ENCODE results near the gene DENND6A.
"Not testable (repeated sequence)": the region's sequence is repeated elsewhere in the genome, so short reads cannot be mapped to it uniquely, and the experiment has no call there.

The DENND6A gene

DNA sequence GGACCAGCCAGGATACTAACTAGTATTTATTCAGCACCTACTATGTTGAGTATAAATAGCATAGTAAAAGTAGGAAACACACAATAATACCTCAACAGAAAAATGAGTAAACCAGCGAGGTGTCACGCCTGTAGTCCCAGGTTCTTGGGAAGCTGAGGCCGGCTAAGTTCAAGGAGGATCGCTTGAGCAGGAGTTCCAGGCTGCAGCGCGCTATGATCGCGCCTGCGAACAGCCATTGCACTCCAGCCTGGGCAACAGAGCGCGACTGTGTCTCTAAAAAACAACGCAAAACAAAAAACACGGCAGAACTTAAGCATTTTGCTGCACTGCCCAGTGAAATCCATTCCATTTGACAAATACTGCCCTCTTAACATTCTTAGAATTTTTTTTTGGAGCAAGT, 1.3 kb upstream of the DENND6A start:
- DNase-seq (ENCODE audit: low spot score) = no peak

DNA sequence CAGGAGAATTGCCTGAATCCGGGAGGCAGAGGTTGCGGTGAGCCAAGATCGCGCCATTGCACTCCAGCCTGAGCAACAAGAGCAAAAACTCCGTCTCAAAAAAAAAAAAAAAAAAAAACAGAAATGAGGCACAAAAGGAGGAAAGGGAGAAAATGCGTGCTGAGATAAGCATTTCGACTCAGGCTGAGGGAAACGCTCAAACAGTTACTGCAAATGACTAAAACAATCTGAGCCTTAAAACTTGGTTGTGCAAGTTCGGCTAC, 813 bp downstream of the DENND6A start:
- not testable (repeated sequence) for DNase-seq (ENCODE audit: low spot score)

DNA sequence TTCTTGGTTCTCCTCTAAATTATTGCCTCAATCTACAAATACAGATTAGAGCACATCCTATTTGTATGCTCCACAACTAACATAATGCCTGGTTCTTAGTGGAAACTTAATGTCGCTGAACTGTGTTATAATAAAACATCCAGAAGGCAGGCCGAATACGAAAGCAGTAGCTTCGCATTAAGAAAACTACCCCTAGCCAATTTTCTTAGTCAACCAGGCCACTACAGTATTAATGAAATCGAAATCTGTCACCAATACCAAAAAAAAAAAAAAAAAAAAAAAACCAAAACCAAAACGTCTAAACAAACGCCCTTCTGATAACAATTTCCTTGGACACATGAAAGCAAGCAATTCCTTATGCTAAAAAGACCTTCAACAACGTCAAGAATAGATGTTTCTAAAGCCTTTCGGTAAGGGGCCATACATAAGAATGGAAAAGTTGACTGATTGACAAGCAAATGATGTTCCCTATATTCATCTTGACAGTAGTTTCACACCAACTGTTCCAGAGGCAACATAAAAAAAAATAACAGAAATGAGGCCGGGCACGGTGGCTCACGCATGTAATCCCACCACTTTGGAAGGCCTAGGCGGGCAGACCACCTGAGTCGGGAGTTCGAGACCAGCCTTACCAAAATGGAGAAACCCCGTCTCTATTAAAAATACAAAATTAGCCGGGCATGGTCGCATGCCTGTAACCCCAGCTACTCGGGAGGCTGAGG, 1.3 kb downstream of the DENND6A start:
- no peak for DNase-seq (ENCODE audit: low spot score)

DNA sequence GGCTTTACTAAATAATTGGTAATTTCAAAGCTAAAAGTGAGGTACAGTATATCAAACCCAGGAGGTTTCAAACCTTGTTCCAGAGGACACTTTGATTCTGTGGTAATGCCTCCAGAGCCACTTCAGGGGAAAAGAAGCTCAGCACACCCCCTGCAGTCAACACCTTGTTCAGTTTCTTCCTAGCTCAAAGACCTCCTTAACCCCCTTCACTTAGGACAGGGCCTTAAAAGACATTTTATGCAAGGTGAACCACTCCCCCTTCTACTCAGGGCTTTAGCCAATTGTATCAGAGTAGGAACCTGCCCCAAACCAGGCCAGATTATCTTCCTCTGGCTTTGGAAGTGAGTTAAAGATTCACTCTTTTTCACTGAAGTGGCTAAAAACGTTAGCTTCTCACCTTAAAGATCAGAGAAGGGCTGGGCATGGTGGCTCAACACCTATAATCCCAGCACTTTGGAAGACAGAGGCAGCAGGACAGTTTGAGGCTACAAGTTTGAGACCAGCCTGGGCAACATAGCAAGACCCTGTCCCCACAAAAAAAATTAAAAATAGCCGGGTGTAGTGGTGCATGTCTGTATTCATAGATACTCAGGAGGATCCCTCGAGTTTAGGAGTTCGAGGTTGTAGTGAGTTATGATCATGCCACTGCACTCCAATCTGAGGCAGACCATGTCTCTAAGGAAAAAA, 3.4 kb downstream of the DENND6A start:
- DNase-seq (ENCODE audit: low spot score) = no peak

DNA sequence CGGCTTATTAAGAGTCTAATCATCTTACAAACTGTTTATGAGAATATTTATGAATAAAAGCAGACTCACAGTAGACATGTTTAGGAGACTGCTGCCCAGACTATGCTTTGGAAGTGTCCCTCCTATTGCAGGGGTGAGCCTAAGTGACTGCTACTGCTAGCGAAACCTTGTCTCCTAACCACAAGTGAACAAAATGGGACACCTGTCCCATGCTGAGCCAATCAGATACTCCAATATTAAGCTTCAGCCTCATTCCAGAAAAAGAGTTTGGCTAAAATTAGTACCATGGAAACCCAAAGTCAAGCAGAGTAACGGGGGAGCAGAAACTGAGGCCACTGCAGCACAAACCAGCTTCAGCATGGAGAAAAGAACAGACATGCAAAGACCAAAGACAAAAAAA, 4.6 kb downstream of the DENND6A start:
- DNase-seq (ENCODE audit: low spot score) = no peak

DNA sequence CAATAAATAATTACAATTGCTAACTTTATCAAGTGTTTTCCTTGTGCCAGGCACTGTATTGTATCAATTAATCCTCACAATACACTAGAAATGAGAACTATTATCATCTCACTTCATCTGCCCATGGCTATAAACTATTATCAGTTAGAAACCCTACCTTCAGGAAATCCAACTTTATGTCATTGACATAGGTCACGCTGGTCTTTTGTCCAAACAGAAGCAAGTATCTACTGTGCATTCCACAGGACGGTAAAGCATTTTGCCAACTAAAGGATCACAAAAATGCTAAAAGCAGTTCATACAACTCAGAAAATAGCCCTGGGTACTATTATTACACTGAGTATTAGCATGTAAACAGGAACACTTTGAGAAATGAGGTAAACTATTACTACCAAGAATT, 9.6 kb downstream of the DENND6A start:
- DNase-seq (ENCODE audit: low spot score) = no peak

DNA sequence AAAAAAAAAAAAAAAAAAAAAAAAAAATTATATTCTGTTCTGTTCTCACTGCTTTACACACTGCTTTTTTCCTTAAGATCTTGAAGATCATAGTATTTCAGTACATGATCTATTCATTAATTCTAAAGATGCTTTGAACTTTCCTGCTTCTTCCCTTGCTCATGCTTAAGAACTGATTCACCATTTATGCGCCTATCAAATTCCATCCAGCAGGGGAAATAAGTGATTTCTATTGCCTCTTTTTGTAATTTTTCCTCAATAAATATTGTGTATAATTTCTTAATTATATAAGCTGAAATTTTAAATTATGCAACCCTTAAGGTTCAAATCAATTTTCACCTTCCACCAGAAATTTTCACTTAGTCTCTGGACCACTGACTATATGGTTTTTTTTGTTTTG, 10.6 kb downstream of the DENND6A start:
- no peak for DNase-seq (ENCODE audit: low spot score)

DNA sequence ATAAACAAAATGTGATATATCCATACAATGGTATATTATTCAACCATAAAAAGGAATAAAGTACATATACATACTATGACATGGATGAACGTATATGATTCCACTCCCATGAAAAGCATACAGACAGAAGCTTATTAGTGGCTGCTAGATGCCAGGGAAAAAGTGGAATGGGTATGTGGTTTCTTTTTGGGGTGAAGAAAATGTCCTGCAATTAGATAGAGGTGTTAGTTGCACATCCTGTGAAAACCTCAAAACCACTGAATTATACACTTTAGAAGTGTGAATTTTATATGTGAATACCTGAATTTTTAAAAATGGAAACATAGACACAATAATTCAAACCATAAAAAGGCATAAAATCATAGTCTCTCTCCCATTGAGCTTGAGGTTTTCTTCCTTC, 11.2 kb downstream of the DENND6A start:
- DNase-seq (ENCODE audit: low spot score) = no peak

DNA sequence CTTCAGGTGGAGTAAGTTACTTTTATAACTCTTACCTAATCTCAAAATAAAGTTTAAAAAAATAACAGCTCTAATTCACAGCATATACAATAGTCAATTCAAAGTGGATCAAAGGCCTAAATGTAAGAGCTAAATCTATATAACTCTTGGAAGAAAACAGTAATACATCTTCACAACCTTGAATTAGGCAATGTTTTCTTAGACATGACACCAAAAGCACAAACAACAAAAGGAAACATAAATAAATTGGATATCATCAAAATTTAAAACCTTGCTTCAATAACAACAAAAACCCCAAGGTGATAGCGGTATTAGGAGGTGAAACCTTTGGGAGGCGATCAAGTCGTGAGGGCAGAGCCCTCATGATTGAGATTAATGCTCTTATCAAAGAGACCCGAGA, 12.8 kb downstream of the DENND6A start:
- no peak for DNase-seq (ENCODE audit: low spot score)

DNA sequence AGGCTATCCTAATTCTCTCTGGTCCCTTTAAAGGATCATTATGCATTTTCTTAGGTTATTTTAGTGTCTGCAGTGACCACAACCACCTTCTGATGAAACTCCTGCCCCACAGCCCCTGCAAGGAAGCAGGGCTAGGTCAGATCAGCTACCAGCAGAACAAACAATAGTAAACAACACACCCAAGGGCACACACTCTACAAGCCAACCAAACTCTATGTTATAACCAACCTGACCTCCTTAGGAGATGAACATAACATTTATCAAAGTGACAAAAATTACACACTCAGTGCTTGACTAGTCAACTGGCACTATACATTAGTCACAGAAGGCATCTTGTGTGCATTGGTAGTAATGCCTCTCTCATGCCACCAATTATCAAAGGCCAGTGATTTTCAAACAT, 17.3 kb downstream of the DENND6A start:
- no peak for DNase-seq (ENCODE audit: low spot score)

DNA sequence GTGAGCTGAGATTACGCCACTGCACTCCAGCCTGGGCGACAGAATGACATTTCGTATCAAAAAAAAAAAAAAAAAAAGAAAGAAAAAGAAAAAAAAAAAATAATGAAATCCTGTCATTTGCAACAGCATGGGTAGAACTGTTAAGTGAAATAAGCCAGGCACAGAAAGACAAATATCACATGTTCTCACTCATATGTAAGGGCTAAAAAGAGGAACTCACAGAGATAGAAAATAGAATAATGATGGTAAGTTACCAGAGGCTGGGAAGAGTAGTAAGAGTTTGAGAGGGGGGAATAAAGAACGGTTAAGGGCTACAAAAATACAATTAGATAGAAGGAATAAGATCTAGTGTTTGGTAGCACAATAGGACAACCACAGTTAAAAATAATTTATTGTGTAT, 19.7 kb downstream of the DENND6A start:
- no peak for DNase-seq (ENCODE audit: low spot score)

DNA sequence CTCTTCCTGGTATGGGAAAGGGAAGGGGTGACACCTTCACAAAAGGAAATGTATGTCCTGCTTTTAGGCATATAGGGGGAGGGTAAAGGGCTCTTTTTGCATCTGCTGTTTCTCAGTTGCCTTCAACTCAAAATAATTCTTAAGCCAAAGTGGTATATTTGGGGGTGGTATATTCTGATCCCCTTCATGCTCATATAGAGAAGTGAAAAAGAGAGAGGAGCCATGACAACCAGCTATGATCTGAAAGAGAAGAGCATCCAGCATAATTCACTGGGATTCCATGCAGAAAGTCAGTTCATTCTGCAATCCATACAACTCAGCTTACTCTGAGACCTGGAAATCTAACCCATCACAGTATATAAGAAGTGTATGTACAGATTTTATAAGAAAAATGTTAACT, 22.3 kb downstream of the DENND6A start:
- DNase-seq (ENCODE audit: low spot score) = no peak

DNA sequence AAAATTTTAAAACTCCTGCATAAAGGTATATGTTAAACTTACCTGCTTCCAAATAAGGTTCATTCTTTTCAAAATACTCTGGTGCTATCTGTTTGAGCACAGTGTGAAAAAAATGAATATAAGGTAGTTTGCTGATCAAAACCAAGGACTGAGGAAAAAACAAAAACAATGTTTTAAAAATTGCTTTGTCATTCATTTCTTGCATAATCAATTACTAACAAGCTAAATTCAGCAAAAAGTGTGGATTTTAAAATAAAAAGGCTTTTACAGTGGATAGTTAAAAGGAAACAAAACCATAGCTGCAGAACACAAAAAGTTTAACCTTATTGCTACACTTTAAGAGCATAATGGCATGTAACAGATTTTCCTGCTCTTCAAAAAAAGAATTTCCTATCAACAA, 31.5 kb downstream of the DENND6A start:
- DNase-seq (ENCODE audit: low spot score) = no peak

DNA sequence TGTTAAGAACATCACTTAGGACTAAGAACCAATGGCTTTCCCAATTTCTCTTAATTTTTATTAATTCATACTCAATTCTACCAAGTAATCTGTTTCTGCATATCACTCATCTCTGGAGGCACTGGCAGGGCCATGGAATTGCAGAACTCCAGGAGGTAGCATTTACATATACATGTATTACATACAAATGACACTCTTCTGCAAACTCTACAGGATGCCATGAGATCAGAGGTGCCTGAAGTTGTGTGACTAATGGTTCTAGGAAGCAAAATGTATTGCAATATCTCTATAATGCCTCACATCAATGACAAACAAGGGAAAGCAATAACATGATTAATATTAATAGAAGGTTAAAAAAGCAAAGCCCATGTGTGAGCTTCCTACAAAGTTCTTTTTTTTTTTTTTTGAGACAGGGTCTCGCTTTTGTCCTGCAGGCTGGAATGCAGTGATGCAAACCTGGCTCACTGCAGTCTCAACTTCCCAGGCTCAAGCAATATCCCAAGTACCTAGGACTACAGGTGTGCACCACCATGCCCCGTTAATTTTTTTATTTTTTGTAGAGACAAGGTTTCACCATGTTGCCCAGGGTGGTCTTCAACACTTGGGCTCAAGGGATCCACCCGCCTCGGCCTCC, 33.0 kb downstream of the DENND6A start:
- DNase-seq (ENCODE audit: low spot score) = no peak

DNA sequence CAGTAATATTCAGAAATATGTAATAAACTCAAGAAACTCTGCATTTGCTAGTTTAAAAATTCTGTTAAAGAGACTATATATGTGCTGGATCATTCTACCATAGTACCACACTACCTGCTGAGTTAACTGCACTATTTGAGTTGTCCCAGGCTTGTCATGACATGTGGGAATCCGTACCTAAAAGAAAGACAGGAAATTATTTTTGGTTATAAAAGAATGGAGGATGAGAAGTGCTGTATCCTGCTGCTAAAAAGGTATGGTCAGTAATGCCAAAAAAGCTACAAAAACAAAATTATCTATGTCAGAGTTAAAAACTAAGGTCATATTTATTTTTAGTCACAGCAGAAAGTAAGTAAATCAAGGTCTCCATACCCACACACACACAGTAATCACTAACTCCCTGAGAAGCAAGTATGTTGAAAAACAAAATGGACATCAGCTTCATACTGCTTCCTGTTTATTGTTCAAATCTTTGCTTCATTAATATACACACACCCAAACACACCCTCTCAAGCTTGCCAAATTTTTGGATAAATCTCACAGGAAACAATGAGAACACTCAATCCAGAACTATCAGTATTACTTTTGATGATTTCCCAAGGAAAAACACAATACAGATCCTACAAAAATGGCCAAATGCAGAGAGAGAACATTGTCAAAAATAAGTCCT, 33.7 kb downstream of the DENND6A start:
- no peak for DNase-seq (ENCODE audit: low spot score)

DNA sequence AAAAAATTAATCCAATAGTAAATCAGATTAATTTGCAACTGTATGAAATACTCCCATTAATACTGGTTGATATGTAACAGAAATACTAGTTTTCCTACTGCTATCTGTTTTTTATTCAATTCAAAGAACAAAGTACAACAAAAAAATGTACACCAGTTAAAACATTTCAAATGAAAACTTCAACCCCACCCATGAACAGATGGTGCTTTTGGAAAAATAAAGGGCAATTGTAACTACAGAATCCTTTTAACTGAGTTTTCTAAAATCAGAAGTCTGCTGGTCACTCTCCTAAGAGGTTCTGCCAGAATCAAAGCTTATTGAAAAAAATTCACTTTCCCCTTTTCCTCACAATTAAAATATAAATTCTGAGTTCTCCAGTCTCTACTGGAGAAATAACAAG, 34.3 kb downstream of the DENND6A start:
- no peak for DNase-seq (ENCODE audit: low spot score)

DNA sequence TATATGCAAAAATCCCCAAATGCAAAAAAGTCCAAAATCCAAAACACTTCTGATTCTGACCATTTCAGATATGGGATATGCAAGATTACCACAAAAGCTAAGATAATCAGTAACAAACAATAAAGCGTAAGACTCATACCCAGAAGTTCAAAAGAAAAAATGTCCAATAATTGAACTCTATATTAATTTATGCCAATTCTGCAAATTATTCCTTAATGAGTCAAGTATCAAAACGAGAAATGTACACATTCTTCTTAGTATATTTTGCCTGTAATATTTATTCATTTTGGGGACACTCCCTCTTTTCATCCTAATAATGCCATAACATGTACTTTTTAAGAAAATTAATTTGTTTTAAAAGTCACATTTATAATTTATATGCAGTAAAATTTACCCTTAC, 37.1 kb downstream of the DENND6A start:
- DNase-seq (ENCODE audit: low spot score) = no peak

DNA sequence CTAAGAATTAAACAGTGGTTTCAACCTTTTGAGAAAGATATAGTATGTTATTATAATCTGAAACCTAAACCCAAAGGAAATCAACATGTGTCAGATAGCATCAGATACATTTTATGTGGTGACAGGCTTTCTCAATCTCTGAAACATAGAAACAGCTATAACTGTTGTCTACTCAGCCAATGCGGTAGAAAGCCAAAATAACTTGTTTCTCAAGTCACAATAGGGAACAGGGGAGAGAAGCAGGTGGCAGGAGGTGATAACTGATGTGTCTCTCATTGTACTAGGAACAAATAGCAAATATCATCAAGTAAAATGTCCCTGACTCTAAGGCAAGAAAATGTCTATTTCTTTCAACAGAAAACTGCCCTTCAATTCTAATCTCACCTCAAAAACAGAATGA, 38.6 kb downstream of the DENND6A start:
- DNase-seq (ENCODE audit: low spot score) = no peak

DNA sequence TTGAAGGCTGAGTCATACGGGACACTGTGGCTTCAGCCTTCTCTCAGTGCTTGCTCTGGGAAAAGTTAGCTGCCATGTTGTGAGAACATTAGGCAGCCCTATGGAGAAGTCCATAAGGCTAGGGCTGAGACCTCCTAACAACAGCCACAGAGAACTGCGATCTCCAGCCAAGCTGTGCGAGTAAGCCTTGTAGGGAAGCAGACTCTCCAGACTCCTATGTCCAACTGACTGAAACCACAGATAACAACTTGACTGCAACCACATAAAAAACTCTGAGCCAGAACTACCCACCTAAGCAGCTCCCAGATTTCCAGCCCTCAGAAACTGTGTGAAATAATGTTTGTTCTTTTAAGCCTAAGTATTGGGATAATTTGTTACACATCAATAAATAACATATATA, 40.7 kb downstream of the DENND6A start:
- DNase-seq (ENCODE audit: low spot score) = no peak

DNA sequence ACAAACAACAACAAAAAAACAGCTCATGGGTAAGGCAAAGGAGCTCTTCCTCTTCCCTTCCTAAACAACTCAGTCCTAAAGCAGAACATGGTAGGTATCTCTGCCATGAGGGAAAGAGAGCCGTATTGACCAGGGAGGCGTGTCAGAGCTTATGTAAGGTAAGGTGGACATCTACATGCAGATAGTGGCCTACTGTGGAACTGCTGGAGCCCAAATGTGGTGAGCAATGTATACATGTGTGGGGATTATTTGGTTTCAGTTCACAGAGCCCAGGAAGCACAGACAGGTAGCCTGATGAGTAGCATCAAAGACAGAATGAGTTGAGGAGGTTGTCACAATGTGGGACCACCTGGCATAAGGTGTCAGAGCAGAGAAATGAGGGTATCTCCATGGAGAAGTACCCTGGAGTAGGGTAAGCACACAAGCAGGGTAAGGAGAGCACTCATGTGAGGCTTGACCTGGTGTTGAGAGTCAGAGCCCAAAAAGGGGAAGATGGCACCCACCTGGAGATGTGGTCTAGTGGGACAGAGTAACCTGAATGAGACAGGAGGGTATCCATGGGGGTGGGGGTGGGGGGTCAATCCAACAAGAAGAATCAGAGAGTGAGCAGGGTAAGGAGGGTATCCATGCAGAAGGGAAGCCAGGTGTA, 45.5 kb downstream of the DENND6A start:
- DNase-seq (ENCODE audit: low spot score) = no peak

DNA sequence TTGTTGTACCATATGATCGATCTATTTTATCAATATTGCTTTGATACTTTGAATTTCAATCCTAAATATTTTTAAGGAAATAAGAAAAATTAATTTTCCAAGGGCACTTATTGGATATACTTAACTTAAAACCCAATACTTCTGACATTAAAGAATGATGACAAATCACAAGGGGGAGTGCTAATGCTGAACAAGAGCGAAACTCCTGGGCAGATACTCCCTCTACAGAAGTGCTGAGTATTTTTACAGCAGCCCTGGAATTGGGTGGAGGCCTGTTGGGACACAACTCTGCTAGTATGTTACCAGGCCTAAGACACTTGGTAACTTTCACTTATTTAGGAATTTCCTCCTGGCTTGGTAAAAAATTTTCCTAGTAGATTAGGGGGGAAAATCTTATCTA, 46.2 kb downstream of the DENND6A start:
- peak; percentile 6 for DNase-seq (ENCODE audit: low spot score)

DNA sequence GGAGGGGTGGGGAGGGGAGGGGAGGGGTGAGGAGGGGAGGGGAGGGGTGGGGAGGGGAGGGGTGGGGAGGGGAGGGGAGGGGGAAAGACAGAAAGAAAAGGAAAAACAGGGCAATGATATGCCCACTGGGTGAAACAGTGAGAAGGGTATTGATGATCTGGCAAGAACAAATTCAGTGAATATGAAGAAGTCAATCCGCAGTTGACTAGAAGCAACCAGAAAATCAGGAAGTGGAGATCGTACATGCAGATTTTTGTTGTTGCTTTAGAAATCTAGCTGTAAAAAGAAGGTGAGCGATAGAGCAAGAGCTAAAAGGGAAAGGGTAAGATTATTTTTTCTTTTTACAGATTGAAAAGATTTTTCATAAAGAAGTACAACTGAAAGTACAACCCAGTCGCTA, 48.1 kb downstream of the DENND6A start:
- DNase-seq (ENCODE audit: low spot score) = no peak

DNA sequence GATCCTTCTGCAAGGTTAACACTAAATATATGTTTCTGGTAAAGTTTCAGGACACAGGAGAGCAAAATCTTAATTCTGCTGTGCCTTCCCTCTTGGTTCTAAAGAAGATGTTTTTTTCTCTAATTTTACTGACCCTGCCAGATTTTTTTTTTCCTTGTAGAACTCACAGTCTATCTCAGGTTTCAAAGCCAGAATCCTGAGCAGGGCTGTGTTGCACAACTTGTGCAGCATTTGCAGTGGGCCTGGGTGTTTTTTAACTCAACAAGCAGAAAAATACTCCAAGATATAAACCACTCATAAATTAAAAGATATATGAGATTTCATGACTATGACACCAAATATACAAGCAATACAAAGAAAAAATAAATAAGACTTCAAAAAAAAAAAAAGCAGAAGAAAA, 55.5 kb downstream of the DENND6A start:
- no peak for DNase-seq (ENCODE audit: low spot score)

All from Ammon's horn (tissue), 1 donor.